OCI-LY3 (cell line): Measurements from ENCODE around the gene SIK3.

Experiments
- CTCF ChIP-seq: fragments of 200-600, 300-600 bp; sonication (generic); IDR thresholded peaks from 2 replicates; pipeline ENCODE4 v1.5.1; 2014; ENCODE audit warnings: antibody characterized with exemption, low read length, low read depth
- EZH2phosphoT487 ChIP-seq: fragments of 200-600 bp; shearing (Covaris generic); IDR thresholded peaks from 2 replicates; pipeline ENCODE4 v1.6.1; 2018; ENCODE audit warnings: antibody characterized with exemption, mixed run types, low read depth

- TF ChIP-seq CTCF (no peak), EZH2phosphoT487 (no peak)
Observed at GRCh38 chr11:116837231-116838091, 260.8 kb downstream of the SIK3 start, which contains the start of gene APOA1.
